Activated naive CD8-positive, alpha-beta T cell treated with anti-CD3 and anti-CD28 coated beads, Interleukin-2, amount 50 U/mL, for 24 hours (primary cell): ENCODE data around the gene TPCN1.

ENCODE experiments used
- ATAC-seq: fragments of 150-1000 bp; cut with Tn5 transposase; one replicate; pipeline ENCODE4 v1.10.0; 2021
- DNase-seq: peaks from one replicate; pipeline ENCODE4 v3.0.0; 2021
- H3K27ac Mint-ChIP-seq: one replicate; pipeline ENCODE4 v1.8.0; 2021; ENCODE audit warnings: mild to moderate bottlenecking, mixed read lengths
- H3K27me3 Mint-ChIP-seq: one replicate; pipeline ENCODE4 v1.8.0; 2021; ENCODE audit warnings: mixed read lengths
- H3K36me3 Mint-ChIP-seq: one replicate; pipeline ENCODE4 v1.8.0; 2021; ENCODE audit warnings: low read depth, mixed read lengths
- H3K4me1 Mint-ChIP-seq: one replicate; pipeline ENCODE4 v1.8.0; 2021; ENCODE audit warnings: mixed read lengths
- H3K4me3 Mint-ChIP-seq: one replicate; pipeline ENCODE4 v1.8.0; 2021; ENCODE audit warnings: mild to moderate bottlenecking, moderate library complexity, mixed read lengths
- H3K9me3 Mint-ChIP-seq: one replicate; pipeline ENCODE4 v1.8.0; 2021; ENCODE audit warnings: mixed read lengths

The TPCN1 gene

GRCh38 chr12:113226696-113227568 is 5.7 kb downstream of the TPCN1 start:
- no peaks in the 10 kb centered on the region for H3K27me3 Mint-ChIP-seq
- H3K36me3 Mint-ChIP-seq, result peaks cover 39% of the 10 kb centered on the region
- DNase-seq (no peak), ATAC-seq (no peak)
- no peaks in the 10 kb centered on the region for H3K9me3 Mint-ChIP-seq
- no peak overlapping the region for H3K4me3 Mint-ChIP-seq
- H3K4me1 Mint-ChIP-seq, result peaks cover 53% of the 10 kb centered on the region
- H3K27ac Mint-ChIP-seq, result no peak overlapping the region

GRCh38 chr12:113227686-113228391 is 6.6 kb downstream of the TPCN1 start:
- peaks cover 43% of the 10 kb centered on the region for H3K36me3 Mint-ChIP-seq
- peaks cover 53% of the 10 kb centered on the region for H3K4me1 Mint-ChIP-seq
- no peak for DNase-seq
- H3K9me3 Mint-ChIP-seq, result no peaks in the 10 kb centered on the region
- no peaks in the 10 kb centered on the region for H3K27me3 Mint-ChIP-seq
- ATAC-seq, result no peak
- no peak overlapping the region for H3K4me3 Mint-ChIP-seq
- no peak overlapping the region for H3K27ac Mint-ChIP-seq

- Mint-ChIP-seq H3K4me1 (peaks cover 54% of the 10 kb centered on the region), H3K27me3 (no peaks in the 10 kb centered on the region), H3K27ac (peak overlapping the region; percentile 79), H3K36me3 (peaks cover 49% of the 10 kb centered on the region), H3K4me3 (no peak overlapping the region), H3K9me3 (no peaks in the 10 kb centered on the region)
- no peak for DNase-seq
- ATAC-seq, result no peak
These were observed 7.2 kb downstream of the TPCN1 start for GRCh38 chr12:113228394-113229028.

GRCh38 chr12:113230315-113231234 is 9.3 kb downstream of the TPCN1 start:
- ATAC-seq, result no peak
- peaks cover 60% of the 10 kb centered on the region for H3K4me1 Mint-ChIP-seq
- DNase-seq, result no peak

GRCh38 chr12:113231235-113232088 is 10.2 kb downstream of the TPCN1 start:
- H3K27me3 Mint-ChIP-seq, result no peaks in the 10 kb centered on the region
- H3K9me3 Mint-ChIP-seq, result no peaks in the 10 kb centered on the region
- peaks cover 63% of the 10 kb centered on the region for H3K4me1 Mint-ChIP-seq
- DNase-seq (no peak), ATAC-seq (no peak)
- H3K27ac Mint-ChIP-seq, result no peak overlapping the region
- peaks cover 57% of the 10 kb centered on the region for H3K36me3 Mint-ChIP-seq
- H3K4me3 Mint-ChIP-seq, result no peak overlapping the region

More at GRCh38 chr12:113230315-113231234, 9.3 kb downstream of the TPCN1 start:
- peak overlapping the region; percentile 75 for H3K27ac Mint-ChIP-seq
- H3K27me3 Mint-ChIP-seq, result no peaks in the 10 kb centered on the region
- H3K36me3 Mint-ChIP-seq, result peaks cover 57% of the 10 kb centered on the region
- no peaks in the 10 kb centered on the region for H3K9me3 Mint-ChIP-seq
- peak overlapping the region; percentile 0 for H3K4me3 Mint-ChIP-seq

- no peak for DNase-seq
- peaks cover 54% of the 10 kb centered on the region for H3K36me3 Mint-ChIP-seq
- H3K9me3 Mint-ChIP-seq, result no peaks in the 10 kb centered on the region
- peaks cover 66% of the 10 kb centered on the region for H3K4me1 Mint-ChIP-seq
- H3K27ac Mint-ChIP-seq, result peak overlapping the region; percentile 76
- H3K27me3 Mint-ChIP-seq, result no peaks in the 10 kb centered on the region
- ATAC-seq, result no peak
- peak overlapping the region; percentile 70 for H3K4me3 Mint-ChIP-seq
These were observed 11.0 kb downstream of the TPCN1 start for GRCh38 chr12:113232089-113232839.

GRCh38 chr12:113232840-113233585 is 11.7 kb downstream of the TPCN1 start:
- DNase-seq (peak; percentile 68), ATAC-seq (peak; percentile 89)
- H3K27me3 Mint-ChIP-seq, result no peaks in the 10 kb centered on the region
- H3K4me3 Mint-ChIP-seq, result peak overlapping the region; percentile 70
- peak overlapping the region; percentile 92 for H3K27ac Mint-ChIP-seq
- H3K9me3 Mint-ChIP-seq, result no peaks in the 10 kb centered on the region
- H3K36me3 Mint-ChIP-seq, result peaks cover 48% of the 10 kb centered on the region
- H3K4me1 Mint-ChIP-seq, result peaks cover 69% of the 10 kb centered on the region

GRCh38 chr12:113233967-113234366 is 12.7 kb downstream of the TPCN1 start:
- H3K27me3 Mint-ChIP-seq, result no peaks in the 10 kb centered on the region
- H3K9me3 Mint-ChIP-seq, result no peaks in the 10 kb centered on the region
- H3K4me3 Mint-ChIP-seq, result no peak overlapping the region
- H3K27ac Mint-ChIP-seq, result peak overlapping the region; percentile 52
- peaks cover 63% of the 10 kb centered on the region for H3K4me1 Mint-ChIP-seq
- ATAC-seq, result no peak
- DNase-seq, result no peak
- H3K36me3 Mint-ChIP-seq, result peaks cover 44% of the 10 kb centered on the region

- Mint-ChIP-seq H3K4me1 (peaks cover 61% of the 10 kb centered on the region), H3K4me3 (no peak overlapping the region), H3K27me3 (no peaks in the 10 kb centered on the region), H3K9me3 (no peaks in the 10 kb centered on the region), H3K36me3 (peaks cover 39% of the 10 kb centered on the region), H3K27ac (no peak overlapping the region)
- DNase-seq (no peak), ATAC-seq (no peak)
These were observed 13.2 kb downstream of the TPCN1 start for GRCh38 chr12:113234483-113234882.

- peaks cover 34% of the 10 kb centered on the region for H3K36me3 Mint-ChIP-seq
- H3K4me1 Mint-ChIP-seq, result peaks cover 52% of the 10 kb centered on the region
- H3K9me3 Mint-ChIP-seq, result no peaks in the 10 kb centered on the region
- no peaks in the 10 kb centered on the region for H3K27me3 Mint-ChIP-seq
- H3K27ac Mint-ChIP-seq, result no peak overlapping the region
- no peak for DNase-seq
- H3K4me3 Mint-ChIP-seq, result no peak overlapping the region
- ATAC-seq, result no peak
These were observed 14.7 kb downstream of the TPCN1 start for GRCh38 chr12:113235976-113236375.

GRCh38 chr12:113236539-113237399 is 15.5 kb downstream of the TPCN1 start:
- H3K27ac Mint-ChIP-seq, result no peak overlapping the region
- no peaks in the 10 kb centered on the region for H3K9me3 Mint-ChIP-seq
- peaks cover 27% of the 10 kb centered on the region for H3K36me3 Mint-ChIP-seq
- DNase-seq, result no peak
- no peak for ATAC-seq
- H3K27me3 Mint-ChIP-seq, result no peaks in the 10 kb centered on the region
- H3K4me1 Mint-ChIP-seq, result peaks cover 46% of the 10 kb centered on the region
- H3K4me3 Mint-ChIP-seq, result no peak overlapping the region
